Activated CD4-positive, alpha-beta T cell treated with anti-CD3 and anti-CD28 coated beads for 36 hours (primary cell): Measurements from ENCODE around the gene TMOD1. TPM values are rescaled to one million over a fixed set of nuclear protein-coding genes. Genes with fewer than 3 reads are reported as not detected.

Experiments
- ATAC-seq: fragments of 200-7000 bp; cut with Tn5 transposase; one replicate; pipeline ENCODE4 v1.10.0; 2021; ENCODE audit warnings: mild to moderate bottlenecking, moderate library complexity
- CTCF ChIA-PET: fragments of 350-600 bp; sonication (Branson Sonifier 250); formaldehyde crosslinking; loops from one replicate; lab custom pipeline; 2021; ENCODE audit warnings: antibody characterized with exemption; lab: Charles Lee
- POLR2A ChIA-PET: fragments of 350-600 bp; sonication (Branson Sonifier 250); formaldehyde crosslinking; loops from one replicate; lab custom pipeline; 2021; ENCODE audit warnings: antibody characterized with exemption, inconsistent platforms; lab: Charles Lee
- DNase-seq: peaks from one replicate; pipeline ENCODE4 v3.0.0-alpha.2; 2020
- H3K27ac Mint-ChIP-seq: one replicate; pipeline ENCODE4 v1.8.0; 2021; ENCODE audit warnings: mixed read lengths
- H3K27me3 Mint-ChIP-seq: one replicate; pipeline ENCODE4 v1.8.0; 2021; ENCODE audit warnings: mixed read lengths
- H3K36me3 Mint-ChIP-seq: one replicate; pipeline ENCODE4 v1.8.0; 2021; ENCODE audit warnings: low read depth, mixed read lengths
- H3K4me1 Mint-ChIP-seq: one replicate; pipeline ENCODE4 v1.8.0; 2021; ENCODE audit warnings: mixed read lengths
- H3K4me3 Mint-ChIP-seq: one replicate; pipeline ENCODE4 v1.8.0; 2021; ENCODE audit warnings: mild to moderate bottlenecking, moderate library complexity, mixed read lengths
- H3K9me3 Mint-ChIP-seq: one replicate; pipeline ENCODE4 v1.8.0; 2021; ENCODE audit warnings: low read depth, mixed read lengths
- intact Hi-C, 2 experiments: fragments of 100-400 bp; cut with DNase I in 1 of 2; cut with micrococcal nuclease in 1 of 2; formaldehyde crosslinking; loops; one replicate each; pipeline versions ENCODE4 v1.14.2 to v1.15.1; 2022 to 2024; cut with DNase I, micrococcal nuclease
- total RNA-seq, 2 experiments: library from RNA; stranded (reverse); gene quantifications; one replicate each; pipeline ENCODE4 v1.2.3, GENCODE V29; 2021

TMOD1 gene
- total RNA-seq, 2 experiments from 2014 or later = 1.3 to 1.5 TPM

DNA sequence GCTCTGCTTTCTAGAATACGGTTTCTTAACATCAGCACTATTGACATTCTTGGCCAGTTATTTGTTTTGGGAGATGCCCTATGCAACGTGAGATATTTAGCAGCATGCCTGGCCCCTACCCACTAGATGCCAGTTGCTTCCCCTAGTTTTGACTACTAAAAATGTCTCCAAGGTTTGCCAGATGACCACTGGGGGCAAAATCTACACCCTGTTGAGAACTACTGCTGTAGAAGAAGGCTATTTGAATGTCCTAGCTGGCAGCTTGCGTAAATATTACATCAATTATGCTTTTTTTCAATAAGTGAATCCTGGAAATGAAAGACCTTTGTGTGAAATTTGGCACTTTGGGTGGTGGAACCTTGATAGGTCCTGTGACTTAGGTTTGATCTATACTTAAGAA, 137.2 kb downstream of the TMOD1 start:
- Mint-ChIP-seq H3K9me3 (no peaks in the 10 kb centered on the region), H3K4me3 (no peak overlapping the region), H3K4me1 (peaks cover 50% of the 10 kb centered on the region), H3K27ac (no peak overlapping the region), H3K36me3 (peaks cover 34% of the 10 kb centered on the region), H3K27me3 (no peaks in the 10 kb centered on the region)
- CTCF ChIA-PET = interaction anchor here (0.7 to 1.1 kb wide), 5 partner anchors 9 to 65 kb away, joined by 3 to 6 read pairs (median 3); no protein-coding TSS in a partner anchor
- POLR2A ChIA-PET = no interaction called here
- DNase-seq (peak; percentile 11), ATAC-seq (no peak)
- intact Hi-C loops = loop anchor here in 1 of 2 experiments (10.0 kb wide), 1 partner anchor 624 kb away; no protein-coding TSS in a partner anchor

- CTCF ChIA-PET = interaction anchor here (0.8 to 1.7 kb wide), 4 partner anchors 8 to 250 kb away, joined by 3 to 5 read pairs (median 3); no protein-coding TSS in a partner anchor
- no peaks in the 10 kb centered on the region for H3K27me3 Mint-ChIP-seq
- intact Hi-C loops = no loop called here
- peaks cover 30% of the 10 kb centered on the region for H3K36me3 Mint-ChIP-seq
- POLR2A ChIA-PET = interaction anchor here (0.6 kb wide), 1 partner anchor 49 kb away, joined by 3 read pairs; no protein-coding TSS in a partner anchor
- no peak overlapping the region for H3K4me3 Mint-ChIP-seq
- peaks cover 46% of the 10 kb centered on the region for H3K4me1 Mint-ChIP-seq
- ATAC-seq = no peak
- no peak overlapping the region for H3K27ac Mint-ChIP-seq
- DNase-seq = no peak
- no peaks in the 10 kb centered on the region for H3K9me3 Mint-ChIP-seq
These were observed 138.9 kb downstream of the TMOD1 start for GRCh38 chr9:97640325-97640724.

DNA sequence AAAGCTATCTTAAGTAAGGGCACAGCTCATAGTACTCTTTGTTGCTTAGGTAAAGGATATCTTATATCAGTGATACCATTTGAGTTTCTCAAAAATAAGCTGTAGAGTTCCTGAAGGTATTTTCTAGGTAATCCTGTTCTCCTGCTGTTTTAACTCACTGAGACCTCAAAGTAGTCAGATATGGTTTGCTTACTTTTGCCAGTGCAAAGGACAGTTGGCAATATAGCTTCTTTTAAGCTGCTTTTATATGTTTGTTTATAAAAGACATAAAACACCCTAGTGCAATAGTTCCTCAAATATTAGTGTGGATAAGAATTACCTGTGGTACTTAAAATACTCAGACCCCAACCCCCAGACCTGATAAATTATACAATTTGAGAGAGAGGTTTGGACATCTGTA, 144.3 kb downstream of the TMOD1 start:
- H3K27ac Mint-ChIP-seq = no peak overlapping the region
- ATAC-seq (no peak), DNase-seq (no peak)
- no peak overlapping the region for H3K4me3 Mint-ChIP-seq
- CTCF ChIA-PET = interaction anchor here (1.0 to 1.3 kb wide), 4 partner anchors 9 to 47 kb away, joined by 3 to 6 read pairs (median 6); no protein-coding TSS in a partner anchor
- H3K9me3 Mint-ChIP-seq = no peaks in the 10 kb centered on the region
- intact Hi-C loops = no loop called here
- no peaks in the 10 kb centered on the region for H3K27me3 Mint-ChIP-seq
- POLR2A ChIA-PET = no interaction called here
- peaks cover 38% of the 10 kb centered on the region for H3K36me3 Mint-ChIP-seq
- peaks cover 3% of the 10 kb centered on the region for H3K4me1 Mint-ChIP-seq

DNA sequence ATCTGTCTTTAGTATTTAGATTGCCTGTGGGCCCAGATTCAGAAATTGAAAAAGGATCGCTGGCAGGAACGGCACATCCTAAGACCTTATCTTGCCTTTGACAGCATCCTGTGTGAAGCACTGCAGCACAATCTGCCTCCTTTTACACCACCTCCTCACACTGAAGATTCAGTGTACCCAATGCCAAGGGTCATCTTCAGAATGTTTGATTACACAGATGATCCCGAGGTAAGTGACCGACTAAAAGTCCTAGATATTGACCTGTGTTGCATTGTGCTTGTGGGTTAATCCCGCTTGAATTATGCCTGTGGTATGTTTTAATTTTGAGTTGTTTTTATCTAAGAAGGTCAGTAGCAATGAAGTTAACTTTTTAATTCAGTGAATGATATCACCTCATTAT, 146.5 kb downstream of the TMOD1 start:
- intact Hi-C loops = no loop called here
- POLR2A ChIA-PET = no interaction called here
- H3K27me3 Mint-ChIP-seq = no peaks in the 10 kb centered on the region
- H3K36me3 Mint-ChIP-seq = peaks cover 38% of the 10 kb centered on the region
- H3K9me3 Mint-ChIP-seq = no peaks in the 10 kb centered on the region
- CTCF ChIA-PET = interaction anchor here (0.9 to 1.5 kb wide), 5 partner anchors 8 to 49 kb away, joined by 3 to 6 read pairs (median 5); partner anchors contain the start of gene NCBP1
- H3K27ac Mint-ChIP-seq = no peak overlapping the region
- ATAC-seq = no peak
- no peak for DNase-seq
- H3K4me1 Mint-ChIP-seq = peaks cover 3% of the 10 kb centered on the region
- no peak overlapping the region for H3K4me3 Mint-ChIP-seq

Other genes starting within 250 kb of the TMOD1 start
- gene CCDC180, start 194.0 kb upstream of the TMOD1 start, total RNA-seq = 1 to 10 TPM in 1 of 2 experiments, under 1 TPM in 1; 0.90 to 1.3 TPM
- 1 to 10 TPM; 9.3 TPM for gene TDRD7, start 89.6 kb upstream of the TMOD1 start, total RNA-seq
- 10 to 100 TPM; 12.7 to 15.0 TPM for gene TSTD2, start 131.7 kb downstream of the TMOD1 start, total RNA-seq
- gene NCBP1, start 132.2 kb downstream of the TMOD1 start, total RNA-seq = 10 to 100 TPM; 42.2 to 43.0 TPM
- gene XPA, start 195.7 kb downstream of the TMOD1 start, total RNA-seq = 10 to 100 TPM in 1 of 2 experiments, 1 to 10 TPM in 1; 8.7 to 11.1 TPM